ENCODE measurements around the gene SLC25A42.

The SLC25A42 gene

DNA sequence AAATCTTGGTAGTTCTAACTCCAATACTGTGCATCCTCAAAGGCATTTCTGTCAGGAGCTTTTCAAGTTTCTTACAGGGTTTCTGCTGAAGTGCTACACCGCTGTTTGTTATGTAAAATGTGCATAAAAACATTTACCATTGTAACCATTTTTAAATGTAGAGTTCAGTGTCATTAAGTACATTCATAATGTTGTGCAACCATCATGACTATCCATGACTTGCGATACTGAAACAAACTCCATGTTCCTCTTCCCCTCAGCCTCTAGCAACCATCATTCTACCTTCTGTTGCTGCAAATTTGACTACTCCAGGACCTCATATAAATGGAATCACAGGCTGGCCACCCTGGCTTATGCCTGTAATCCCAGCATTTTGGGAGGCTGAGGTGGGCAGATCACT lies 14.4 kb upstream of the SLC25A42 start:
- H3K27ac ChIP-seq (ENCODE audit: poor library complexity, severe bottlenecking), result no peak overlapping the region
- DNase-seq (ENCODE audit: low spot score), result no peak
- no peaks in the 10 kb centered on the region for H3K9me3 ChIP-seq (ENCODE audit: severe bottlenecking)
- no peak for ATAC-seq (ENCODE audit: low read depth)
- no peak overlapping the region for H3K4me3 ChIP-seq (ENCODE audit: severe bottlenecking)
- H3K27me3 ChIP-seq (ENCODE audit: insufficient read depth, poor library complexity, severe bottlenecking), result no peaks in the 10 kb centered on the region
- H3K4me1 ChIP-seq (ENCODE audit: insufficient read depth, poor library complexity, severe bottlenecking), result no peaks in the 10 kb centered on the region
- TF ChIP-seq, protein P1, sequence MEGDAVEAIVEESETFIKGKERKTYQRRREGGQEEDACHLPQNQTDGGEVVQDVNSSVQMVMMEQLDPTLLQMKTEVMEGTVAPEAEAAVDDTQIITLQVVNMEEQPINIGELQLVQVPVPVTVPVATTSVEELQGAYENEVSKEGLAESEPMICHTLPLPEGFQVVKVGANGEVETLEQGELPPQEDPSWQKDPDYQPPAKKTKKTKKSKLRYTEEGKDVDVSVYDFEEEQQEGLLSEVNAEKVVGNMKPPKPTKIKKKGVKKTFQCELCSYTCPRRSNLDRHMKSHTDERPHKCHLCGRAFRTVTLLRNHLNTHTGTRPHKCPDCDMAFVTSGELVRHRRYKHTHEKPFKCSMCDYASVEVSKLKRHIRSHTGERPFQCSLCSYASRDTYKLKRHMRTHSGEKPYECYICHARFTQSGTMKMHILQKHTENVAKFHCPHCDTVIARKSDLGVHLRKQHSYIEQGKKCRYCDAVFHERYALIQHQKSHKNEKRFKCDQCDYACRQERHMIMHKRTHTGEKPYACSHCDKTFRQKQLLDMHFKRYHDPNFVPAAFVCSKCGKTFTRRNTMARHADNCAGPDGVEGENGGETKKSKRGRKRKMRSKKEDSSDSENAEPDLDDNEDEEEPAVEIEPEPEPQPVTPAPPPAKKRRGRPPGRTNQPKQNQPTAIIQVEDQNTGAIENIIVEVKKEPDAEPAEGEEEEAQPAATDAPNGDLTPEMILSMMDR (IDR thresholded peaks at IDR 0.05; ENCODE audit: poor library complexity, severe bottlenecking), result no peak
- peaks cover 71% of the 10 kb centered on the region for H3K36me3 ChIP-seq (ENCODE audit: low read depth)

DNA sequence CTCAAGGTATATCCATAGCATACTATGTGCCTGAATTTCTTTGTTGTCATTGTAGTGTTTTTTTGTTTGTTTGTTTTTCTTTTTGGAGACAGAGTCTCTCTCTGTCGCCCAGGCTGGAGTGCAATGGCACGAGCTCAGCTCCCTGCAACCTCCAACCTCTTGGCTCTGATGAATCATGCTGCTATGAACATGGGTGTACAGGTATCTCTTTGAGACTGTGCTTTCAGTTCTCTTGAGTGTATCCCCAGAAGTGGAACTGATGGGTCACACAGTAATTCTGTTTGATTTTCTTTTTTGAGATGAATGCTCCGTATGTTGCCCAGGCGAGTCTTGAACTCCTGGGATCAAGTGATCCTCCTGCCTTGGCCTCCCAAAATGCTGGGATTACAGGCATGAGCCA lies 13.7 kb upstream of the SLC25A42 start:
- no peak overlapping the region for H3K27ac ChIP-seq (ENCODE audit: poor library complexity, severe bottlenecking)
- H3K9me3 ChIP-seq (ENCODE audit: severe bottlenecking), result no peaks in the 10 kb centered on the region
- TF ChIP-seq, protein P1 (IDR thresholded peaks at IDR 0.05; ENCODE audit: poor library complexity, severe bottlenecking), result no peak
- no peak for DNase-seq (ENCODE audit: low spot score)
- ATAC-seq (ENCODE audit: low read depth), result peak; percentile 19; the same call in 1 of the 3 replicates
- H3K27me3 ChIP-seq (ENCODE audit: insufficient read depth, poor library complexity, severe bottlenecking), result no peaks in the 10 kb centered on the region
- no peak overlapping the region for H3K4me3 ChIP-seq (ENCODE audit: severe bottlenecking)
- no peaks in the 10 kb centered on the region for H3K4me1 ChIP-seq (ENCODE audit: insufficient read depth, poor library complexity, severe bottlenecking)
- H3K36me3 ChIP-seq (ENCODE audit: low read depth), result peaks cover 78% of the 10 kb centered on the region

DNA sequence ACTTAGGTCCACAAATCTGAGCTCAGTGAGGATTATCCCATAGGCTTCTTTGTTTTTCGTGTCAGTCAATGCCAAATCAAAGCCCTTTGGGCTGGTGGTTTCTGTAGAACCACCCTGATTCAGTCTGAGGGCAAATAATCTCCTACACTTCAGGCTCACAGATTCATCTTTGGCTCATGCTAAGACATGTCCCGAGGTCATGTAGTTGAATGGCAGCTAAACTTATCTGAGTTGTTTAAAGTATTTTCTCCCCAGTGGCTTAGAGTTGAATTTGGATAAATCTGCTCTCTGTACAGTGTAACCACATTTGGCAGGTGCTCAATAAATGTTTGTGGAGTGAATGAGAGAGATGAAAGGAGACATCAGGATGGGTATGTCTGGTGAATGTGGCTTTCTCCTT lies 13.1 kb upstream of the SLC25A42 start:
- Histone ChIP-seq H3K4me3 (ENCODE audit: severe bottlenecking) (no peak overlapping the region), H3K9me3 (ENCODE audit: severe bottlenecking) (no peaks in the 10 kb centered on the region), H3K36me3 (ENCODE audit: low read depth) (peaks cover 77% of the 10 kb centered on the region), H3K27me3 (ENCODE audit: insufficient read depth, poor library complexity, severe bottlenecking) (no peaks in the 10 kb centered on the region), H3K4me1 (ENCODE audit: insufficient read depth, poor library complexity, severe bottlenecking) (no peaks in the 10 kb centered on the region), H3K27ac (ENCODE audit: poor library complexity, severe bottlenecking) (no peak overlapping the region)
- TF ChIP-seq, protein P1 (IDR thresholded peaks at IDR 0.05; ENCODE audit: poor library complexity, severe bottlenecking), result no peak
- ATAC-seq (ENCODE audit: low read depth) (no peak), DNase-seq (ENCODE audit: low spot score) (no peak)

DNA sequence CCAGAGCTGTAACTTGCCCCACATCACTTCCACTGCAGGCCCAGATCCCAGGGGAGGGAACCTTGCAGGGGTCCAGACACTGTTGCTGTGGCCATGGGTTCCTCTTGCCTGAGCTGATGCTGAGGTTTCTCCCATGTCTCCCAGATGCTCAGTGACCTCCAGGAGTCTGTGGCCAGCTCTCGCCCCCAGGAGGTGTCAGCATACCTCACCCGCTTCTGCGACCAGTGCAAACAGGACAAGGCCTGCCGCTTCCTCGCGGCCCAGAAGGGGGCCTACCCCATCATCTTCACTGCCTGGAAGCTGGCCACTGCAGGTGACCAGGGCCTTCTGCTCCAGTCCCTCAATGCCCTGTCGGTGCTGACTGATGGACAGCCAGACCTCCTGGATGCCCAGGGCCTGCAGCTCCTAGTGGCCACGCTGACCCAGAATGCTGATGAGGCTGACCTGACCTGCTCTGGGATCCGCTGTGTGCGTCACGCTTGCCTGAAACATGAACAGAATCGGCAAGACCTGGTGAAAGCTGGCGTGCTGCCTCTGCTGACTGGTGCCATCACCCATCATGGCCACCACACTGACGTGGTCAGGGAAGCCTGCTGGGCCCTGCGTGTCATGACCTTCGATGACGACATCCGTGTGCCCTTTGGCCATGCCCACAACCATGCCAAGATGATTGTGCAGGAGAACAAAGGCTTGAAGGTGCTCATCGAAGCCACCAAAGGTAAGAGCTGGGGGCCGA lies 12.1 kb upstream of the SLC25A42 start:
- Histone ChIP-seq H3K9me3 (ENCODE audit: severe bottlenecking) (no peaks in the 10 kb centered on the region), H3K4me1 (ENCODE audit: insufficient read depth, poor library complexity, severe bottlenecking) (no peaks in the 10 kb centered on the region), H3K27me3 (ENCODE audit: insufficient read depth, poor library complexity, severe bottlenecking) (no peaks in the 10 kb centered on the region), H3K27ac (ENCODE audit: poor library complexity, severe bottlenecking) (no peak overlapping the region), H3K4me3 (ENCODE audit: severe bottlenecking) (no peak overlapping the region), H3K36me3 (ENCODE audit: low read depth) (peaks cover 69% of the 10 kb centered on the region)
- TF ChIP-seq, protein P1 (IDR thresholded peaks at IDR 0.05; ENCODE audit: poor library complexity, severe bottlenecking), result no peak
- DNase-seq (ENCODE audit: low spot score), result no peak
- ATAC-seq (ENCODE audit: low read depth), result no peak

DNA sequence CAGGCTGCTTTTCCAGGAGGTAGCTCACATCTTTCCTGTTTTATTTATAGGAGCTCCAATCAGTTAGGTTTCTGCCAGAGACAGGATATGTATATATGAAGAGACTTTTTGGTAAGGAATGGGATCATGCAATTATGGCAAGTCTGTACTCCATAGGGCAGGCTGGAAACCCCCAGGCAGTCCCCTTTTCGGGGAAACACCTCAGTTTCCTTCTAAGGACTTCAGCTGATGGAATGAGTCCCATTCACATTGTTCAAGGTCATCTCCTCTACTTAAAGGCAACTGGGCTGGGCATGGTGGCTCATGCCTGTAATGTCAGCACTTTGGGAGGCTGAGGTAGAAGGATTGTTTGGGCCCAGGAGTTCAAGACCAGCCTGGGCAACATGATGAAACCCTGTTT lies 10.9 kb upstream of the SLC25A42 start:
- H3K4me3 ChIP-seq (ENCODE audit: severe bottlenecking), result no peak overlapping the region
- no peaks in the 10 kb centered on the region for H3K4me1 ChIP-seq (ENCODE audit: insufficient read depth, poor library complexity, severe bottlenecking)
- H3K9me3 ChIP-seq (ENCODE audit: severe bottlenecking), result no peaks in the 10 kb centered on the region
- TF ChIP-seq, protein P1 (IDR thresholded peaks at IDR 0.05; ENCODE audit: poor library complexity, severe bottlenecking), result no peak
- H3K36me3 ChIP-seq (ENCODE audit: low read depth), result peaks cover 70% of the 10 kb centered on the region
- ATAC-seq (ENCODE audit: low read depth), result no peak
- H3K27me3 ChIP-seq (ENCODE audit: insufficient read depth, poor library complexity, severe bottlenecking), result no peaks in the 10 kb centered on the region
- no peak for DNase-seq (ENCODE audit: low spot score)
- H3K27ac ChIP-seq (ENCODE audit: poor library complexity, severe bottlenecking), result no peak overlapping the region

All from RWPE2 (cell line).